GM19324 (cell line): ENCODE data around the gene PITRM1.

ENCODE experiments used
- ATAC-seq: cut with Tn5 transposase; IDR thresholded peaks from one replicate; pipeline ENCODE4 v1.9.1; 2021; ENCODE audit warnings: mild to moderate bottlenecking, moderate library complexity; ENCODE audit not compliant: unreplicated experiment, low FRiP score

Gene PITRM1

GRCh38 chr10:3125527-3126170 lies 46.9 kb downstream of the PITRM1 start:
- ATAC-seq = no peak

GRCh38 chr10:3124412-3125175 lies 48.0 kb downstream of the PITRM1 start:
- no peak for ATAC-seq

- no peak for ATAC-seq
Observed at GRCh38 chr10:3123571-3124411, 48.8 kb downstream of the PITRM1 start.

GRCh38 chr10:3122486-3123205 lies 49.9 kb downstream of the PITRM1 start:
- ATAC-seq = no peak

GRCh38 chr10:3122034-3122433 lies 50.5 kb downstream of the PITRM1 start:
- ATAC-seq = no peak

GRCh38 chr10:3119796-3120459 lies 52.7 kb downstream of the PITRM1 start:
- ATAC-seq = no peak

GRCh38 chr10:3118641-3119091 lies 53.9 kb downstream of the PITRM1 start:
- no peak for ATAC-seq

GRCh38 chr10:3117486-3117885 lies 55.1 kb downstream of the PITRM1 start:
- no peak for ATAC-seq

- no peak for ATAC-seq
Observed at GRCh38 chr10:3116508-3117100, 56.0 kb downstream of the PITRM1 start.

GRCh38 chr10:3115685-3116084 lies 56.9 kb downstream of the PITRM1 start:
- ATAC-seq = no peak

GRCh38 chr10:3113343-3113720 lies 59.2 kb downstream of the PITRM1 start:
- no peak for ATAC-seq

- ATAC-seq = no peak
Observed at GRCh38 chr10:3111621-3112163, 60.9 kb downstream of the PITRM1 start.

GRCh38 chr10:3110782-3111620 lies 61.6 kb downstream of the PITRM1 start:
- ATAC-seq = no peak

GRCh38 chr10:3109633-3110032 lies 62.9 kb downstream of the PITRM1 start:
- no peak for ATAC-seq

- no peak for ATAC-seq
Observed at GRCh38 chr10:3109196-3109595, 63.4 kb downstream of the PITRM1 start.

GRCh38 chr10:3108575-3109105 lies 63.9 kb downstream of the PITRM1 start:
- no peak for ATAC-seq

GRCh38 chr10:3108033-3108432 lies 64.5 kb downstream of the PITRM1 start:
- ATAC-seq = no peak

- ATAC-seq = no peak
Observed at GRCh38 chr10:3107426-3107961, 65.1 kb downstream of the PITRM1 start.
